Transverse colon (tissue), 3 donors: ENCODE measurements around the gene NUP93.

Experiments used
- CTCF ChIP-seq, 5 experiments: fragments of 200-600 bp in 3 of 5; fragments of 450-650 bp in 2 of 5; sonication (generic) in 3 of 5; IDR thresholded peaks; 1 replicate in 2 of 5; 2 replicates in 3 of 5; pipeline ENCODE4 v1.5.1; 2016 to 2017; ENCODE audit warnings: antibody characterized with exemption in 5 of 5, inconsistent platforms in 3 of 5, mild to moderate bottlenecking in 2 of 5, moderate library complexity in 1 of 5
- POLR2A ChIP-seq: fragments of 450-650 bp; IDR thresholded peaks from one replicate; pipeline ENCODE4 v1.6.1; 2016; ENCODE audit warnings: antibody characterized with exemption, mild to moderate bottlenecking, moderate library complexity

- peak; percentile 97 for TF ChIP-seq POLR2A
- no peak for TF ChIP-seq CTCF (IDR thresholded peaks at IDR 0.05)
Measured at GRCh38 chr16:56681939-56682702, 47.8 kb upstream of the NUP93 start, which contains the start of gene MT1X.
